ENCODE measurements around the gene BCHE. TPM values are rescaled to one million over a fixed set of nuclear protein-coding genes. Genes with fewer than 3 reads are reported as not detected.

Gene BCHE
- total and polyA plus RNA-seq, 11 donors = 0.56 to 37.1 (median 1.3) TPM

- intact Hi-C loops (cut with DNase I) = no loop called here
- Histone ChIP-seq H3K27ac (no peak overlapping the region), H3K36me3 (no peaks in the 10 kb centered on the region), H3K9me3 (peaks cover 0 to 15% (median 0%) of the 10 kb centered on the region in 12 donors), H3K27me3 (no peaks in the 10 kb centered on the region), H3K4me1 (no peaks in the 10 kb centered on the region), H3K4me3 (no peak overlapping the region)
- TF ChIP-seq CTCF (IDR thresholded peaks at IDR 0.05) (no peak), POLR2A (IDR thresholded peaks at IDR 0.05) (no peak)
- no peak for ATAC-seq
- no peak for DNase-seq
Observed at GRCh38 chr3:165778456-165778855, 58.8 kb downstream of the BCHE start.

- Histone ChIP-seq H3K9me3 (peaks cover 0 to 15% (median 0%) of the 10 kb centered on the region in 12 donors), H3K27me3 (no peaks in the 10 kb centered on the region), H3K4me1 (no peaks in the 10 kb centered on the region), H3K4me3 (no peak overlapping the region), H3K36me3 (no peaks in the 10 kb centered on the region), H3K27ac (no peak overlapping the region)
- DNase-seq (no peak), ATAC-seq (no peak)
- intact Hi-C loops (cut with DNase I) = no loop called here
- no peak for TF ChIP-seq CTCF (IDR thresholded peaks at IDR 0.05)
- no peak for TF ChIP-seq POLR2A (IDR thresholded peaks at IDR 0.05)
- WGBS, 4 donors = 58 to 84% (median 66%) methylated on average over 3 of the region's 3 CpGs
Observed at GRCh38 chr3:165775824-165776223, 61.4 kb downstream of the BCHE start.

GRCh38 chr3:165770781-165771180 lies 66.4 kb downstream of the BCHE start:
- Histone ChIP-seq H3K4me3 (no peak overlapping the region), H3K27me3 (no peaks in the 10 kb centered on the region), H3K9me3 (peaks cover 0 to 5% (median 0%) of the 10 kb centered on the region in 12 donors), H3K4me1 (no peaks in the 10 kb centered on the region), H3K27ac (no peak overlapping the region), H3K36me3 (no peaks in the 10 kb centered on the region)
- no peak for ATAC-seq
- TF ChIP-seq CTCF (IDR thresholded peaks at IDR 0.05) (no peak), POLR2A (IDR thresholded peaks at IDR 0.05) (no peak)
- intact Hi-C loops (cut with DNase I) = no loop called here
- WGBS, 4 donors = 79 to 88% (median 82%) methylated on average over 3 of the region's 3 CpGs
- DNase-seq = no peak

- Histone ChIP-seq H3K36me3 (no peaks in the 10 kb centered on the region), H3K4me1 (no peaks in the 10 kb centered on the region), H3K4me3 (no peak overlapping the region), H3K27ac (no peak overlapping the region), H3K9me3 (peaks cover 0 to 9% (median 0%) of the 10 kb centered on the region in 12 donors), H3K27me3 (no peaks in the 10 kb centered on the region)
- WGBS, 4 donors = 85 to 89% (median 86%) methylated on average over 4 of the region's 4 CpGs
- TF ChIP-seq POLR2A (IDR thresholded peaks at IDR 0.05) (no peak), CTCF (IDR thresholded peaks at IDR 0.05) (no peak)
- intact Hi-C loops (cut with DNase I) = no loop called here
- ATAC-seq = no peak
- DNase-seq = no peak
Observed at GRCh38 chr3:165768680-165769079, 68.5 kb downstream of the BCHE start.

Measured in heart left ventricle (tissue), 16 donors.